Fibroblast of skin of right biceps (primary cell): ENCODE results near the gene MTCH1.
"Not testable (repeated sequence)": the region's sequence is repeated elsewhere in the genome, so short reads cannot be mapped to it uniquely, and the experiment has no call there.

Experiments
- DNase-seq: peaks from one replicate; pipeline ENCODE4 v3.0.0-alpha.2; 2013

The MTCH1 gene

GRCh38 chr6:36947570-36948351 is 38.2 kb downstream of the MTCH1 start:
- DNase-seq = no peak

GRCh38 chr6:36946526-36946925 is 39.5 kb downstream of the MTCH1 start:
- no peak for DNase-seq

GRCh38 chr6:36945301-36945700 is 40.7 kb downstream of the MTCH1 start:
- DNase-seq = no peak

GRCh38 chr6:36944650-36945049 is 41.3 kb downstream of the MTCH1 start:
- DNase-seq = no peak

GRCh38 chr6:36942329-36942728 is 43.7 kb downstream of the MTCH1 start:
- not testable (repeated sequence) for DNase-seq

- DNase-seq = not testable (repeated sequence)
Observed at GRCh38 chr6:36941561-36941960, 44.4 kb downstream of the MTCH1 start.

GRCh38 chr6:36940027-36940426 is 46.0 kb downstream of the MTCH1 start:
- no peak for DNase-seq

- DNase-seq = not testable (repeated sequence)
Observed at GRCh38 chr6:36939005-36939404, 47.0 kb downstream of the MTCH1 start.

GRCh38 chr6:36938536-36938935 is 47.5 kb downstream of the MTCH1 start:
- DNase-seq = peak; percentile 92

- no peak for DNase-seq
Observed at GRCh38 chr6:36937896-36938295, 48.1 kb downstream of the MTCH1 start.

- no peak for DNase-seq
Observed at GRCh38 chr6:36936824-36937223, 49.2 kb downstream of the MTCH1 start.

- no peak for DNase-seq
Observed at GRCh38 chr6:36934901-36935300, 51.1 kb downstream of the MTCH1 start.

- DNase-seq = no peak
Observed at GRCh38 chr6:36933519-36933918, 52.5 kb downstream of the MTCH1 start.

- peak; percentile 90 for DNase-seq
Observed at GRCh38 chr6:36933102-36933501, 52.9 kb downstream of the MTCH1 start.

- no peak for DNase-seq
Observed at GRCh38 chr6:36930483-36930882, 55.5 kb downstream of the MTCH1 start.

- peak; percentile 54 for DNase-seq
Observed at GRCh38 chr6:36929607-36930006, 56.4 kb downstream of the MTCH1 start.

GRCh38 chr6:36929152-36929551 is 56.8 kb downstream of the MTCH1 start:
- no peak for DNase-seq

GRCh38 chr6:36928547-36928918 is 57.5 kb downstream of the MTCH1 start:
- DNase-seq = no peak

GRCh38 chr6:36927691-36928546 is 58.1 kb downstream of the MTCH1 start:
- peak; percentile 59 for DNase-seq

GRCh38 chr6:36926708-36927513 is 59.1 kb downstream of the MTCH1 start:
- DNase-seq = no peak

- DNase-seq = no peak
Observed at GRCh38 chr6:36925809-36926208, 60.2 kb downstream of the MTCH1 start.

- no peak for DNase-seq
Observed at GRCh38 chr6:36924778-36925374, 61.1 kb downstream of the MTCH1 start.

GRCh38 chr6:36924131-36924530 is 61.9 kb downstream of the MTCH1 start:
- peak; percentile 73 for DNase-seq
